GF-D8 (cell line): ENCODE results near the gene CKMT1B.
"Not testable (repeated sequence)": the region's sequence is repeated elsewhere in the genome, so short reads cannot be mapped to it uniquely, and the experiment has no call there.

Experiments used
- DNase-seq: peaks from one replicate; lab custom pipeline; 2025; lab: John Stamatoyannopoulos, UW

Gene CKMT1B

DNA sequence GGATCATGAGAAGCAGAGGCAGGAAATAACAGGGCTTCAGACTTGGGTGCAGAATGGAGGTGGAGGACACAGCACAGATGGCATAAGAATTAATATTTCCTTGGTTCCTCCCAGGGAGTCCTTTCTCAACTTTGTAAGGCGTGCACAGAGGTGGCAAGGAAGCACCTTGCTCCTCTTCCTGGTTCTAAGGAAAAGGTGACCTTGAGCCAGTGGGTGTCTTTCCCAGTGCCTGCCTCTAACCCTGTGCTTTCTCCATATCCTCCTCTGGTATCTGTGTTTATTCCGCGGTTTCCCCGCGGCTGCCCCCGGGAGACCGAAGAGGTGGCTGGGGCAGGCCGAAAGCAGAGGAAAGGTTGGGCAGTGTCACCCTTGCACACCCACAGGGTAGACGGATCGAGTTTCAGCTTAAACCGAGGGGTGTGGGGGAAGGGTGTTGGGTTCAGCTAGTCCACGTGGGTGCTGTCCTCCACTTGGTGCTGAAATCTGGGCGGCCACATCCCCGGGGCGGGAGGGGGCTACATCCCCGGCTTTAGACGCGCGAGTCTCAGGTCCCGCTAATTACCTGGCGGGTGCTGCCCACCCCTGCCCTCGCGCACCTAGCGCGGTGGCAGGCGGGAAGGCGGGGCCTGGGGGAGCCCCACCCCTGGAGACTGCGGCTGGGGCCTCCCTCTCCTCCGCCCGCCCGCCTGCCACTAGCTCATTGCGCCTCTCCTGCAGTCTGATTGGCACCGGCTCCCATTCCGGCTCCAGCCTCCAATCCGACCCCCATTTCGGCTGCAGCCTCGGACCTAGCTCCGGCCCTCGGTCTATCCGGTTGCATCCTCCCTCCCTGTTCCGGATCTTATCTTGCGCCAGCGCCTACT is at the start of gene CKMT1B:
TSS of gene CKMT1B (plus strand) at position 700 of the 863 bp plus-strand sequence. CDS start 192 bp downstream, outside the sequence.
- not testable (repeated sequence) for DNase-seq

- DNase-seq, result no peak
Measured at GRCh38 chr15:43544266-43544665, 49.6 kb upstream of the CKMT1B start.

DNA sequence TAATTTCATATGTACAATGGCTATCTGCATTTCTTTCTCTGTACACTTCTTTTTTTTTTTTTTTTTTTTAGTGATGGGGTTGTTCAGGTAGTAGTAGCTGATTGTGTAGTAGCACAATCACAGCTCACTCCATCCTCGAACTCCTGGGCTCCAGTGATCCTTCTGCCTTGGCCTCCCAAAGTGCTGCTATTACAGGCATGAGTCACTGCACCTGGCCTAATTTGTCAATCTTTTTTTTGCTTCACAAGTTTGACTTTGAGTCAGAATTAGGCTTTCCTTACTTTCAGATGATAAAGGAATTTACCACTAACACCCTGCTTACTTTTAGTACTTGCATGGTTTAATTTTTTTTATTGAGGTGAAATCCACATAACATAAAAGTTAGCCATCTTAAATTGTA is 48.4 kb upstream of the CKMT1B start:
- no peak for DNase-seq

DNA sequence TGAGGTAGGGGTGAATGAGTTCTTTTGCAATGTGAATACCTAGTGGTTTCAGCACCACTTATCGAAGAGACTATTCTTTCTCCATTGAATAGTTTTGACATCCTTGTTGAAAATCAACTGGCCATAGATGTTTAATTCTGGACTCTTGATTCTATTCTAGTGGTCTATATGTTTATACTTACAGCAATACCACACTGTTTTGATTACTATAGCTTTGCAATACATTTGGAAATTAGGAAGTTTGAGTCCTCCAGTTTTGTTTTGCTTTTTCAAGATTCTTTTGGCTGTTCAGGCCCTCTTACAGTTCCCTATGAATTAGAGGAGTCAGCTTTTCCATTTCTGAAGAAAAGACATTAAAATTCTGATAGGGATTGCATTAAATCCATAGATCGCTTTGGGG is 46.3 kb upstream of the CKMT1B start:
- DNase-seq, result no peak

- DNase-seq, result no peak
Measured at GRCh38 chr15:43550527-43551363, 43.1 kb upstream of the CKMT1B start.

GRCh38 chr15:43552256-43552655 is 41.6 kb upstream of the CKMT1B start:
- DNase-seq, result no peak

DNA sequence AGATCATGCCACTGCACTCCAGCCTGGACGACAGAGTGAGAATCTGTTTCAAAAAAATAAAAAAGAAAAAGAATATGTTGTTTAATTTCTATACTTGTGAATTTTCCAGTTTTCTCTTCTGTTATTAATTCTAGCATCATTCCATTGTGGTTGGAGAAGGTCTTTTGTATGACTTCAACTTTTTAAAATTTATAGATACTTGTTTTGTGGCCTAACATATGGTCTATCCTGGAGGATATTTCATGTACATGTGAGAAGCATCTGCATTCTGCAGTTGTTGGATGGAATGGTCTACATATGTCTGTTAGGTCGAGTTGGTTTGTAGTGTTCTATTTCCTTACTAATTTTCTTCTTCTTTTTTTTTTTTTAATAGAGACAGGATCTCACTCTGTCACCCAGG is 40.8 kb upstream of the CKMT1B start:
- no peak for DNase-seq

DNA sequence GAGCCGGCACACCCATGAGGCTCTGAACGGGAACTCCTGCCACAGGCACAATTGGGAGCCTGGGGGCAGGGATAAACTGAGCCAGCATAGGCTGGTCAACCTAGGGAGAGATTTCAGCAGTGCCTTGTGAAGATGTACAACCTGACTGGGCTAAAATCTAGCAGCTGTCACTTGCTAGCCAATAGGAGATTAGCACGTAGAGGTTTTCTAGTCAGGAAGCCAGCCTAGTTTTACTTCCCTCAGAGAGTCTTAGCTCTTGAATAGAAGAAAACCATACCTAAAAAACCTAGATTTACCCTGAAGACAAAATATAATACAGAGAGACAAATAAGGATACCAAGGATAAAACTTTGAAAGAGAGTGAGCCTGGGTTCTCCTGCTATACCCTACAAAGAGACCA is 31.1 kb upstream of the CKMT1B start:
- not testable (repeated sequence) for DNase-seq

- not testable (repeated sequence) for DNase-seq
Measured at GRCh38 chr15:43563793-43564192, 30.0 kb upstream of the CKMT1B start.

- not testable (repeated sequence) for DNase-seq
Measured at GRCh38 chr15:43566615-43567014, 27.2 kb upstream of the CKMT1B start.

- not testable (repeated sequence) for DNase-seq
Measured at GRCh38 chr15:43574607-43575006, 19.2 kb upstream of the CKMT1B start.

- not testable (repeated sequence) for DNase-seq
Measured at GRCh38 chr15:43589778-43590466, 3.9 kb upstream of the CKMT1B start, which contains the start of gene PPIP5K1. Gene PPIP5K1 (minus strand): TSS chr15:43590208. CDS start chr15:43584504, 5,704 bp downstream.

- DNase-seq, result not testable (repeated sequence)
Measured at GRCh38 chr15:43592841-43593240, 986 bp upstream of the CKMT1B start.

DNA sequence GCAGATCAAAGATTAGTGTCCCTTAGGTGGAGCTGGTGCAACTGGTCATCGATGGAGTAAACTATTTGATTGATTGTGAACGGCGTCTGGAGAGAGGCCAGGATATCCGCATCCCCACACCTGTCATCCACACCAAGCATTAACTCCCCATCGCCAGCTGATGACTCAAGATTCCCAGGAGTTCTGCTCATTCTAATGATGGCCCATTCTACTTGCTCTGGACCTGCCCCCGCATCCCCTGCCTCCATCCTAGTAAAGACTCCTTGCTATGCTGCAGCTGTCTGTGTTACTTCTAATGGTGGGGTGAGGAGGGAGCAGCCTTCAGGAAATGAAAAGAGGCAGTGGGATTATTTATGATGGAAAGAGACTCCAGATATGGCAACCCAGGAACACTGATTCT is 5.3 kb downstream of the CKMT1B start:
- DNase-seq, result not testable (repeated sequence)

- DNase-seq, result not testable (repeated sequence)
Measured at GRCh38 chr15:43600200-43600599, 6.4 kb downstream of the CKMT1B start.

DNA sequence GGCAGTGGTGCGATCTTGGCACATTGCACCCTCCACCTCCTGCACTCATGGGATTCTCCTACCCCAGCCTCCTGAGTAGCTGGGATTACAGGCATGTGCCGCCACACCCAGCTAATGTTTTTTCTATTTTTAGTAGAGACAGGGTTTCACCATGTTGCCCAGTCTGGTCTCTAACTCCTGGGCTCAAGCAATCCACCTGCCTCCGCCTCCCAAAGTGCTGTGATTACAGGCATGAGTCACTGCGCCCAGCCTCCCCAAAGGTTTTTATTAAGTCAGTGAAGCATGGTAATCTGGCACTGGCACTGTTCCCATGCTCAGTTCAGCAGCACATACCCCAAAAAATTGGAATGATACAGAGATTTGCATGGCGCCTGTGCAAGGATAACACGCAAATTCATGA is 8.4 kb downstream of the CKMT1B start:
- not testable (repeated sequence) for DNase-seq

DNA sequence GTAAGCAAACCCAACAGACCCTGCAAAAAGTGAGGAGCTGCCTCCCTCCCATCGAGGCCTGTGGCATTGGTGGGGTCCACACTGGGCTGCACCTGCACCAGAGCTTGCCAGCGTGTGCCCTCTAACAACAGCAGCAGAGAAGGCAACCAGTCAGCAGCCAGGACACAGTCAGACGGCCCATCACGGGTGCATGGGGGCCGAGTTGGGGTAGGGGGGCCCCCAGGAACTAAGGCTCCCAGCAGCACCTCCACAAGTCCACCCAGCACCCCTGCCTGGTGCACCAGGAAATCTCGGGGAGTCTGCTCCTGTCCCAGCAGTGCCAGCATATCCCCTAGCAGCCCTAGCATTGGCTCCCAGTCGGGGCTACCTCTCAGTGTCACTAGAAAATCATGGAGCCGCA is 23.9 kb downstream of the CKMT1B start:
- not testable (repeated sequence) for DNase-seq

GRCh38 chr15:43618700-43619099 is 24.9 kb downstream of the CKMT1B start, which contains the start of gene STRC:
Gene STRC (minus strand): TSS chr15:43618800. CDS start chr15:43618722, 78 bp downstream.
- not testable (repeated sequence) for DNase-seq

DNA sequence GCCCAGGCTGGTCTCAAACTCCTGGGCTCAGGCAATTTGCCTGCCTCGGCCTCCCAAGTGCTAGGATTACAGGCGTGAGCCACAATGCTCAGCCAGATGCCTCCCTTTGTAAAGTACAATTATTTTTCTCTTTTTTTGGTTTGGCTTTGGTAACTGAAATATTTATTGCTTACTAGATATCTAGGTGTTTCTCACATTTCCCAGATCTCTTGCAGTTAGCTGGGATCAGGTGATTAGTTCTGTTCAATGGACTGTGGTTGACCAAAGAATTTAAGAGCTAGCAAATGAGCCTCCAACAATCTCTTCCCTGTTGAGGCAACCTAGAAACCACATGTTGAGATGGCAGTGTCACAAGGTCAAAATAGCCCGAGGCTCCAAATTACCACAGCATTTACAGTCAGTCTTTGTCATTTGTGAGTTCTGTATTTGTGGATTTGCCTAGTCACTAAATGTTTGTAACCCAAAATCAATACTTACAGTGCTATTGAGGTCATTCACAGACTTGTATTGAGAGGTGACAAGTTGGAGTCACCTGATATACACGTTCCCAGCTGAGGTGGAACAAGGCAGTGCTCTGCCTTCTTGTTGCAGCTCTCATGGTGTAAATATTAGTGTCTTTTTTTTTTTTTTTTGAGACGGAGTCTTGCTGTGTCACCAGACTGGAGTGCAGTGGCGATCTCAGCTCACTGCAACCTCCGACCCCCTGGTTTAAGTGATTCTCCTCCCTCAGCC is 28.4 kb downstream of the CKMT1B start:
- not testable (repeated sequence) for DNase-seq

- DNase-seq, result no peak
Measured at GRCh38 chr15:43625106-43625505, 31.3 kb downstream of the CKMT1B start.

DNA sequence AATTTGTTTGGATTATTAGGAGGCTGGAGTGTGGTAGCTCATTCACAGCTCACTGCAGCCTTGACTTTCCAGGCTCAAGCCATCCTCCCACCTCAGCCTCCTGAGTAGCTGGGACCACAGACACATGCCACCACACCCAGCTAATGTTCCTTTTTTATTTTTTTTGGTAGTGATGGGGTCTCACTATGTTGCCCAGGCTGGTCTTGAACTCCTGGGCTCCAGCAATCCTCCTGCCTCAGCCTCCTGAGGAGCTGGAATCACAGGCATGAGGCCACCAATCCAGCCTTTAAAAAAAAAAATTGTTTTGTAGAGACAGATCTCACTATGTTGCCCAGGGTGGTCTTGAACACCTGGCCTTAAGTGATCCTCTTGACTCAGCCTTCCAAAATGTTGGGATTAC is 33.1 kb downstream of the CKMT1B start:
- DNase-seq, result not testable (repeated sequence)
